ENCODE data around the gene SCUBE2.

DNA sequence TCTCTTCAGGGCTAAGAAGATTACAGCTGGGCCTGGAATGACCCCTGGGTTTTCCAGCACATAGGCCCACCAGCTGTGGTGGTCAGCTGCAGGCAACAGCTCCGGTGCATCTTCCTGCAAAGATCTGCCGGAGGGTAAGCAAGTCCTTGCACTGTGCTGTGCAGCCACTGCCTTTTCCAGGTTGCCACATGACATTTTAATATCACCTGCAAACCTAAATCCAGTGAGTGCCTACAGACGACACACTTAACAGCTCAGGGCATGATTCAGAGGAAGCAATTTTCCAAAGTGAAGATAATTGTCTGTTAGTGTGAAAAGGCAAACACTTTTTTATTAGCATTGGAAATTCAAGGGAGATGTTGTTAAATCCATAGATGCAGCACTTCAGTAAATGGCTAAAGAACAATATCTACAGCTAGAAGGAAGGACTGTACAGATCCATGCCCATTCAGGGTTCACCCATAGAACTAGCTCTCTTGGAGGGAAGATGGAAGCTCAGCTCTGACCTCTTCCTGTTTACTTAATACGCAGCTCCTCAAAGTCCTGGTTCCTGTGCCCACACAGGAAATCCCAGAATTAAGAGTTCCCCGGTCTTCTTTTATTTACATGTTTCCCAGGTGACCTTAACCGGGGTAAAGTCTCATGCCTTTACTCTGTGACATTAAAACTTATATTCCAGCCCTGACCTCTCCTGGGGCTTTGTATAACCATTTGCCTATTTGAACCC is 74.3 kb downstream of the SCUBE2 start:
- TF ChIP-seq, protein P1, sequence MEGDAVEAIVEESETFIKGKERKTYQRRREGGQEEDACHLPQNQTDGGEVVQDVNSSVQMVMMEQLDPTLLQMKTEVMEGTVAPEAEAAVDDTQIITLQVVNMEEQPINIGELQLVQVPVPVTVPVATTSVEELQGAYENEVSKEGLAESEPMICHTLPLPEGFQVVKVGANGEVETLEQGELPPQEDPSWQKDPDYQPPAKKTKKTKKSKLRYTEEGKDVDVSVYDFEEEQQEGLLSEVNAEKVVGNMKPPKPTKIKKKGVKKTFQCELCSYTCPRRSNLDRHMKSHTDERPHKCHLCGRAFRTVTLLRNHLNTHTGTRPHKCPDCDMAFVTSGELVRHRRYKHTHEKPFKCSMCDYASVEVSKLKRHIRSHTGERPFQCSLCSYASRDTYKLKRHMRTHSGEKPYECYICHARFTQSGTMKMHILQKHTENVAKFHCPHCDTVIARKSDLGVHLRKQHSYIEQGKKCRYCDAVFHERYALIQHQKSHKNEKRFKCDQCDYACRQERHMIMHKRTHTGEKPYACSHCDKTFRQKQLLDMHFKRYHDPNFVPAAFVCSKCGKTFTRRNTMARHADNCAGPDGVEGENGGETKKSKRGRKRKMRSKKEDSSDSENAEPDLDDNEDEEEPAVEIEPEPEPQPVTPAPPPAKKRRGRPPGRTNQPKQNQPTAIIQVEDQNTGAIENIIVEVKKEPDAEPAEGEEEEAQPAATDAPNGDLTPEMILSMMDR (IDR thresholded peaks at IDR 0.05): no peak
- TF ChIP-seq POLR2A (IDR thresholded peaks at IDR 0.05; ENCODE audit: low read length): no peak
- TF ChIP-seq CEBPB (IDR thresholded peaks at IDR 0.05): no peak
- TF ChIP-seq, protein P2, sequence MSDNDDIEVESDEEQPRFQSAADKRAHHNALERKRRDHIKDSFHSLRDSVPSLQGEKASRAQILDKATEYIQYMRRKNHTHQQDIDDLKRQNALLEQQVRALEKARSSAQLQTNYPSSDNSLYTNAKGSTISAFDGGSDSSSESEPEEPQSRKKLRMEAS (IDR thresholded peaks at IDR 0.05): no peak
- TF ChIP-seq CHD4 (IDR thresholded peaks at IDR 0.05; ENCODE audit: borderline replicate concordance): no peak
- TF ChIP-seq HOXB5 (CRISPR knock-in tag; IDR thresholded peaks at IDR 0.05): no peak
- no peak for TF ChIP-seq ZSCAN20 (CRISPR knock-in tag; IDR thresholded peaks at IDR 0.05)
- TF ChIP-seq RAD21 (conservative IDR thresholded peaks at IDR 0.05 in 1 of 2, IDR thresholded peaks at IDR 0.05 in 1 of 2): no peak
- no peak for TF ChIP-seq SMC3 (IDR thresholded peaks at IDR 0.05)
- TF ChIP-seq MYC (IDR thresholded peaks at IDR 0.05; ENCODE audit: borderline replicate concordance, low read length): no peak
- TF ChIP-seq, protein P3, sequence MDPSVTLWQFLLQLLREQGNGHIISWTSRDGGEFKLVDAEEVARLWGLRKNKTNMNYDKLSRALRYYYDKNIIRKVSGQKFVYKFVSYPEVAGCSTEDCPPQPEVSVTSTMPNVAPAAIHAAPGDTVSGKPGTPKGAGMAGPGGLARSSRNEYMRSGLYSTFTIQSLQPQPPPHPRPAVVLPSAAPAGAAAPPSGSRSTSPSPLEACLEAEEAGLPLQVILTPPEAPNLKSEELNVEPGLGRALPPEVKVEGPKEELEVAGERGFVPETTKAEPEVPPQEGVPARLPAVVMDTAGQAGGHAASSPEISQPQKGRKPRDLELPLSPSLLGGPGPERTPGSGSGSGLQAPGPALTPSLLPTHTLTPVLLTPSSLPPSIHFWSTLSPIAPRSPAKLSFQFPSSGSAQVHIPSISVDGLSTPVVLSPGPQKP (IDR thresholded peaks at IDR 0.05; ENCODE audit: low read depth, low read length): no peak
- TF ChIP-seq, protein P4, sequence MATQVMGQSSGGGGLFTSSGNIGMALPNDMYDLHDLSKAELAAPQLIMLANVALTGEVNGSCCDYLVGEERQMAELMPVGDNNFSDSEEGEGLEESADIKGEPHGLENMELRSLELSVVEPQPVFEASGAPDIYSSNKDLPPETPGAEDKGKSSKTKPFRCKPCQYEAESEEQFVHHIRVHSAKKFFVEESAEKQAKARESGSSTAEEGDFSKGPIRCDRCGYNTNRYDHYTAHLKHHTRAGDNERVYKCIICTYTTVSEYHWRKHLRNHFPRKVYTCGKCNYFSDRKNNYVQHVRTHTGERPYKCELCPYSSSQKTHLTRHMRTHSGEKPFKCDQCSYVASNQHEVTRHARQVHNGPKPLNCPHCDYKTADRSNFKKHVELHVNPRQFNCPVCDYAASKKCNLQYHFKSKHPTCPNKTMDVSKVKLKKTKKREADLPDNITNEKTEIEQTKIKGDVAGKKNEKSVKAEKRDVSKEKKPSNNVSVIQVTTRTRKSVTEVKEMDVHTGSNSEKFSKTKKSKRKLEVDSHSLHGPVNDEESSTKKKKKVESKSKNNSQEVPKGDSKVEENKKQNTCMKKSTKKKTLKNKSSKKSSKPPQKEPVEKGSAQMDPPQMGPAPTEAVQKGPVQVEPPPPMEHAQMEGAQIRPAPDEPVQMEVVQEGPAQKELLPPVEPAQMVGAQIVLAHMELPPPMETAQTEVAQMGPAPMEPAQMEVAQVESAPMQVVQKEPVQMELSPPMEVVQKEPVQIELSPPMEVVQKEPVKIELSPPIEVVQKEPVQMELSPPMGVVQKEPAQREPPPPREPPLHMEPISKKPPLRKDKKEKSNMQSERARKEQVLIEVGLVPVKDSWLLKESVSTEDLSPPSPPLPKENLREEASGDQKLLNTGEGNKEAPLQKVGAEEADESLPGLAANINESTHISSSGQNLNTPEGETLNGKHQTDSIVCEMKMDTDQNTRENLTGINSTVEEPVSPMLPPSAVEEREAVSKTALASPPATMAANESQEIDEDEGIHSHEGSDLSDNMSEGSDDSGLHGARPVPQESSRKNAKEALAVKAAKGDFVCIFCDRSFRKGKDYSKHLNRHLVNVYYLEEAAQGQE (IDR thresholded peaks at IDR 0.05): no peak

All from A549 (cell line).